HG03457 (cell line): ENCODE measurements around the gene NDUFV3.
"Not testable (repeated sequence)": the region's sequence is repeated elsewhere in the genome, so short reads cannot be mapped to it uniquely, and the experiment has no call there.

Experiments
- ATAC-seq: cut with Tn5 transposase; IDR thresholded peaks from one replicate; pipeline ENCODE4 v1.9.1; 2021; ENCODE audit warnings: moderate number of reproducible peaks; ENCODE audit not compliant: unreplicated experiment

Gene NDUFV3

DNA sequence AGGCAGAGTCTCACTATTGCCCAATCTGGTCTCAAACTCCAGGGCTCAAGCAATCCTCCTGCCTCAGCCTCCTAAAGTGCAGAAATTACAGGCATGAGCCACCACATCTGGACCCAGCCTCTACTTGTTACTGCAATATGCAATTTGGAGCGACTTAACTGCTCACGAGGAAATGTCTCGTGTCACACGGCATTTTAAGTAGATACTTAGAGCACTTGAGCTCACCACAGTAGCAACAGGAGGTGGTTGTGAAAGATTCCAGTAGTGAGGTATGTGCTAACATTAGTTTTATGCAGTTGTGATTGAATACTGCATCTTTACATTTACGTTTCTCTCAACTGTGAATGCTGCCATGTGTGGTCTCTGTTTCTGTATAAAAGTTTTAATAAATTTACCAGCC is 5.8 kb upstream of the NDUFV3 start:
- ATAC-seq: no peak

DNA sequence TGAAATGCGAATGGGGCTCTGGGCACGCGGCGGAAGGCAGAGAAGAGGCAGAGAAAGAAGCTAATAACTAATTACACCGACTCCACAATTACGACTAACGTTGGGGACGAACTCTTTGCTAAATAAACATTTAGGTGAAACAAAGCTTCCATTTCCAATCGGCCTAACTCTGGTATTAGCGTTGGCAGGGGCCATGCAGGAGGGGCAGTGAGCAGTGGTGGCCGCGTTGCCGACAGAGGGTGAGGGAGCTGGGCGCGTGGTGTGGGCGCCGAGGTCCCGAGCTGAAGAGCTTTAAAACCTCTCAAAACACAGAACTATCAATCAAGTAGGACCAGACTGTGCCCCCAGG is 553 bp upstream of the NDUFV3 start:
- ATAC-seq: no peak

DNA sequence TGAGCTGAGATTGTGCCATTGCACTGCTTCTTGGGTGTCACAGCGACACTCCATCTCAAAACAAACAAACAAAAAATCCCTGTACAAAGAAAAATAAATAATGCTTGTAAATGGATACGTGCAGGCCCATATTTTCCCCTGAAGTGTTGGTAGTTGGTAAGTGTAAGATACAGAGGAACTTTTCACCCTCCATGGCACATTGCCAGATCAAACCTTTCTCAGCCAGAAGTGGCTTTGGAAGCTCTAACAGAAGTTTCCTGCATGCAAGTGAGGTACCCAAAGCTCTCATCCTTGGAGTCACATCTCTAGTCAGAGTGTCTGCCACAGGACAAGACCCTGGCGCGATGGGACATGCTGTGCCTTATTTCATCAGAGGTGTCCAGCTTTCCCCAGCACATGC is 7.3 kb downstream of the NDUFV3 start:
- ATAC-seq: no peak

DNA sequence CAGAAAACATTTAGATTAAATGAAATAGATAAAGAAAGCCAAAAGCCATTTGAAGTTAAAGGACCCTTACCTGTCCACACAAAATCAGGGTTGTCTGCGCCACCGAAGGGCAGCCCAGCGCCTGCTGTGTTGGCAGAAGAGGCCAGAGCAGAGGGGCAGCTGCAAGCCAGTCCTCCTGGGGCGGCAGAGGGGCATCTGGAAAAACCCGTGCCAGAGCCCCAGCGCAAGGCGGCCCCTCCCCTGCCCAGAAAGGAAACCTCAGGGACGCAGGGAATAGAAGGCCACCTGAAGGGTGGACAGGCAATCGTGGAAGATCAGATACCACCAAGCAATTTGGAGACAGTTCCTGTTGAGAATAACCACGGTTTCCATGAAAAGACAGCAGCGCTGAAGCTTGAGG is 10.7 kb downstream of the NDUFV3 start:
- no peak for ATAC-seq

DNA sequence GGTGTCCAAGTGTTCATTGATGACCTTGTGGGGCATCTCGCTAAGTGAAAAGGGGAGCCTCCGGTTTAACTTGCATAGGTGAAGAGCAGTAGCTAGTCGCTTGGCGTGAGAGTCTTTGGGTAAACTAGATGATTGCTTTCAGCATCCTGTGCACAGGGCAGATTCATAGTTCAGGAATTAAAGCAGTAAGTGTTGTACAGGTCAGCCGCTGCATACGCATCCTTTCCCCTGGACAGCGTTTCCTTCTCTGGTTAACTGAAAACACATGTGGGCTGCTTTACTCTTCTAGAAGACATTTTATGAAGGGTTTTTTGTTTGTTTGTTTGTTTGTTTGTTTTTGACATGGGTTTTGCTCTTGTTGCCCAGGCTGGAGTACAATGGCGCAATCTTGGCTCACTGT is 12.1 kb downstream of the NDUFV3 start:
- ATAC-seq: no peak

DNA sequence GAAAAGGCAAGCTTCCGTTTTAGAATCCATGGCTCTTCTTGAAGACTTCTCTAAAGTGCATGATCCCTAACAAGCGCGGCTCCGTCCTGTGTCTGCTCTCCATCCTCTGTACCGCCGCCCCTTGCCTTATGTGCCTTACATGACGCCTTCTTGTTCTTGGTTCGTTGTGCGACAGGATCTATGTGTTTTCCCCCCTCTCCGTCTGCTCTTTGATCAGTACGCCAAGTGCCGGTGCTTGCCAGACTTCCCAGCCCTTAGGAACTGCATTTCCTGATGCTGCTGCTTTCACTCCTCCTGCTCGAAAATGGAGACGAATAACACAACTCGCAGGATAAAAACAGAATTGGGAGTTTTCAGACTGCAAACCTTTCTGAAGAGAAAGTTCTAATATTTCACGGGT is 13.1 kb downstream of the NDUFV3 start:
- no peak for ATAC-seq

DNA sequence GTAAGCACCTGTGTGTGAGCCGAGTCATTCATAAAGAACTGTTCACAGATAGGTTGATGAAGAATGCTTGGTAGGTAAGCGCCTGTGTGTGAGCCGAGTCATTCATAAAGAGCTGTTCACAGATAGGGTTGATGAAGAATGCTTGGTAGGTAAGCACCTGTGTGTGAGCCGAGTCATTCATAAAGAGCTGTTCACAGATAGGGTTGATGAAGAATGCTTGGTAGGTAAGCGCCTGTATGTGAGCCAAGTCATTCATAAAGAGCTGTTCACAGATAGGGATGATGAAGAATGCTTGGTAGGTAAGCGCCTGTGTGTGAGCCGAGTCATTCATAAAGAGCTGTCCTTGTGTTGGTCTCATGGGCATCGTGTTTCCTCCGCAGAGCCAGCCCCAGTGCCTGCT is 15.4 kb downstream of the NDUFV3 start:
- ATAC-seq: not testable (repeated sequence)

DNA sequence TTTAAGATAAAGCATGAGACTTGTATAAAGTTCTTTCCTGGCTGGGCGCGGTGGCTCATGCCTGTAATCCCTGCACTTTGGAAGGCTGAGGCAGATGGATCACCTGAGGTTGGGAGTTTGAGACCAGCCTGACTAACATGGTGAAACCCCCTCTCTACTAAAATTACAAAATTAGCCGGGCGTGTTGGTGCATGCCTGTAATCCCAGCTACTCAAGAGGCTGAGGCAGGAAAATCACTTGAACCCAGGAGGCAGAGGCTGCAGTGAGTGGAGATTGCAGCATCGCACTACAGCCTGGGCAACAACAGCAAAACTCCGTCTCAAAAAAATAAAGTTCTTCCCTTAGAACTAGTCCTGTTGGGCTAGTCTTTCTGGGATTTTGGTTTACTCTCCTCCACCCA is 18.8 kb downstream of the NDUFV3 start:
- ATAC-seq: not testable (repeated sequence)

DNA sequence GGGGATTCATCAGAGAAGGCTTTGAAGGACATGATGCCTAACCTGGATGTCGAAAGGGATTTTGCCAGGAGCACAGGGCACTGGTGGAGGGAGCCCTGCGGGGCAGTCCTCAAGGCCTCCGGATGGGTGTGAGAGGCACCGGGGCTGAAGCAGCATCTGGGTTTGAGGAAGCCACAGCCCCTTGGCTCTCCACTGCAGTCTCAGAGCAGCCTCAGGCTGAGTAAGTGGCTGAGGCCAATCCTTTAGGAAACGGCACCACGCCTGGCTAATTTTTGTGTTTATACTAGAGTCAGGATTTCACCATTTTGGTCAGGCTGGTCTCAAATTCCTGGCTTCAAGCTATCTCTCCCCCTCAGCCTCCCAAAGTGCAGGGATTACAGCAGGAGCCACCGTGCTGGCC is 20.4 kb downstream of the NDUFV3 start:
- ATAC-seq: no peak

DNA sequence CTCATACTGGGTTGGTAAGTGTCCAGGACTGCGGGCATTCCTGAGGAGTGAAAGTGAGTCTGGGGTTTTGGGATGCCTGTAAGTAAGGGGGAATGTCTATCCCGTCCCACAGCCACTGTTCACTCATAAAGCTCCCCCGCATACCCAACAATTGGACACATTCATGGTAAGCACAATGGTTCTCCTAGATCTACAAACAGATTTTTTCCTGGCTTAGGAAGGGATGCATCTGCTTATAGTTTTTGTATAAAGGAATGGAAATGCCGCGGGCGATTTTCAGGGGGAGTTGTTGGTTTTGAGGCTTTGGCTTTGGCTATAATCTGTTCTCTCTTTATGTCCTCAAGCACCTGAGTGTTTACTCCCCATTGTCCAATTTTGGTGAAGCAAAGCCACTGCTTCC is 25.2 kb downstream of the NDUFV3 start:
- no peak for ATAC-seq

DNA sequence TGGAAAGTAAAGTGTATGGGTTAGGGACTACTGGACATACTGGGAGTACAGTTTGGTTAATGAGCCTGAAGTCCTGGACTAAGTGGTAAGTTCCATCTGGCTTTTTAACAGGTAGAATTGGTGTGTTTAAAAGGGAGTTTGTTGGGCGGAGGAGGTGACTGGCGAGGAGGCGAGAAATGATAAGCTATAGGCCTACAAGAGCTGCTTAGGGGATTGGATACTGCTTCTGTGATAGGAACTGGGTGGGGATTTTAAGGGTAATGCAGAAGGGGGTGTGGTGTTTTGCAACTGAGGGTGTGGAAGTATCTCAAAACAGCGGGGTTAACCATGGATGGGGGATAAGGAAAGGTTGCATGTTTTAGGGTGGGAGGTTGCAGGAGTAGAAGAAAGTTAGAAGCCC is 28.8 kb downstream of the NDUFV3 start:
- no peak for ATAC-seq

DNA sequence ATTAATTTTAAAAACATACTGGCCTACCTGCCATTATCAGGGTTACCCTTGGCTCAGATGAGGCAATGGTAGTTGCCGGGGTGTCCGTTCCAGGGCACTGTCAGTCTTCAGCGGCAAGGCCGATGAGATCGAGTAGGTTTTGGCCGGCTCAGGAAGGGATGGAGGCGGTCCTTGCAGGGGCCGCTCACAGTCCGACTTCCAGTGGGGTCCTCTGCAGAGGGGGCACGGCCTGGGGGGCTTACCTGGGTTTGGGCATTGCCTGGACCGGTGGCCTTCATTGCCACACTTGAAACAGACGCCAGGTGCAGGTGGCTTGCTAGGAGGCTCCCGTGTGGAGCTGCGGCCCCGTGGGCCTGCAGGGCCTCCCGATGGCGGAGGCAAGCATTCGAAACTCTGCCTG is 29.8 kb downstream of the NDUFV3 start:
- ATAC-seq: no peak

DNA sequence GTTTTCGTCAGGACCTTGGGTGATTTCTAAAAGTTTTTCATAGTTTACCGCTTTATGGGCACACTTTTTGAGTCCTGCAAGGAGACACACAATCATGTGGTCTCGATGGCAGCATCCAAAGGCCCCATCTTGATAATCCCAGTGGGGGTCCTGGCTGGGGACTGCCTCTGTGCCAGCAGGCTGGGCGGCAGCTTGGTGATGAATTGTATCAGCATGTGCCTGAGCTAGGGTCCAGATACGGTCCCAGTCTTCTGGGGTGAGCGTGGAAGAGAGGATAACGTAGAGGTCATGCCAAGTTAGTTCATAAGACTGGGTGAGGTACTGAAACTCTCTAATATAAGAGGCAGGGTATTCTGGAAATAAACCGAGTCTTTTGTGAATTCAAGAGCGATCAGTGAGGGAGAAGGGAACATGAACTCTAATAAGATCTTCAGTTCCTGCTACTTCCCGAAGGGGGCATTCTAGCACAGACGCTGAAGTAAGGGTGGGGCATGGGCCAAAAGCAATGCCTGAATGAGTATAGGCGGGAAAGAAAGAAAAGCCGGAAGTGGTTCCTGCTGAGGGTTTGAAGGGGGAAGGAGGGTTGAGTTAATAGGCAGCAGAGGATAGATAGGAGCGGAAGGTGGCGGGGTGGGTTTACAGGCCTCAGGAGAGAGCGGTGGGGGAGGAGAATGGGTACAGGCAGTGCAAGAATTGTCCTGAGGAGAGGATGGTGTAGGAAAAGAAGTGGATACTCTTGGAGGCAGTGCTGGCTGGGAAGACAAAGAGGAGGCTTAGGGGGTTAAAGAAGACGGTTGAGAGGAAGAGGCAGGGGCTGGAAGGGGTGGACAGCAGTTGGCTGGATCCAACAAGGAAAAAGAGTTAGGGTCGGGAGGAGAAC is 30.7 kb downstream of the NDUFV3 start:
- ATAC-seq: peak; percentile 71

DNA sequence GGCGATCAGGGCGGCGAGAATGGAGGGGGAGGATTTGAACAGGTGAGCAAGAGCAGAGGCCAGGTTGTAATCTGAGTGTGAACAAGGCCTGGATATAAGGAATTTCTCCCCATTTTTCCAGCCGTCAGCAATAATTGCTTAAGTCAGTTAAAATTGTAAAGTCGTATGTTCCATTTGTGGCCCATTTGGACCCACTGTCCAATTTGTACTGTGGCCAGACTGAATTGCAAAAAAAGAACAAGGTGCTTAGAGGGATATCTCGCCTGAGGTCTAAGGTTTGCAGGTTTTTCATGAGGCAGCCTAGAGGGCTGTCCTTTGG is 31.3 kb downstream of the NDUFV3 start:
- no peak for ATAC-seq

DNA sequence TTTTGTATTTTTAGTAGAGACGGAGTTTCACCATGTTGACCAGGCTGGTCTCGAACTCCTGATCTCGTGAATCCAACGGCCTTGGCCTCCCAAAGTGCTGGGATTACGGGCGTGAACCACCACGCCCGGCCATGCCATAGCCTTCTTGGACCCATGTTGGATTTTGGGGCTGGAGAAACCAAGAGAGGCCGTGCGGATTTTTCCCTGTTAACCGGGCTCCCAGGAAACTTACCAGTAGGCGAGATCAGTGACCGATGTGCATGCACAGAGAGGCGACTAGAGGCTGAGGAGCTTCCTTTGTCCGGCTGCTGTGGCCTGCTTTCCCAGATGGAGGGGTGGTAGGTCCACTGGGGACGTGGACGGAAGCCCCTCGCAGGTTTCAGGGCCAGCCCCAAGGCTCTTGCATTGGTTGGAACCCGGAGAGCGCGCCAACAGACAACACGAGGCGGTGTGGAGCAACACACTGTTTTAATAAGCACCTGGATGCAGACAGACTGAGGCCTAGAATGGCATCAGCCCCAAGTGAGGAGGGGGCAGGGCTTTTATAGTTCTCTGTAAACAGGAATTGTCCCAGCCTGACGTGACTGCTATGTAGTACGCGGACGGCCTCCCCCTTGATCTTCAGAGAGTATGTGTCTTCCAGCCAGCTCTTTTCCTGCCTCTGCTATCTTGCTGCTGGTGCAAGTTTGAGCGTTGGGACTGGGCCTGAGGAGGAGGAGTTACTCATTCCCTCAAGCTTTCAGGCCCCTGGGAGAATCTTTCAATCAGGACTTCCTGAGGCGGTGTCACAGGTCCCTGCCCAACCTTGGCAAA is 32.2 kb downstream of the NDUFV3 start, which contains the start of gene ERVH48-1:
TSS of gene ERVH48-1 (minus strand) at position 517 of the 813 bp plus-strand sequence. CDS start 6,624 bp downstream, outside the sequence.
- no peak for ATAC-seq

DNA sequence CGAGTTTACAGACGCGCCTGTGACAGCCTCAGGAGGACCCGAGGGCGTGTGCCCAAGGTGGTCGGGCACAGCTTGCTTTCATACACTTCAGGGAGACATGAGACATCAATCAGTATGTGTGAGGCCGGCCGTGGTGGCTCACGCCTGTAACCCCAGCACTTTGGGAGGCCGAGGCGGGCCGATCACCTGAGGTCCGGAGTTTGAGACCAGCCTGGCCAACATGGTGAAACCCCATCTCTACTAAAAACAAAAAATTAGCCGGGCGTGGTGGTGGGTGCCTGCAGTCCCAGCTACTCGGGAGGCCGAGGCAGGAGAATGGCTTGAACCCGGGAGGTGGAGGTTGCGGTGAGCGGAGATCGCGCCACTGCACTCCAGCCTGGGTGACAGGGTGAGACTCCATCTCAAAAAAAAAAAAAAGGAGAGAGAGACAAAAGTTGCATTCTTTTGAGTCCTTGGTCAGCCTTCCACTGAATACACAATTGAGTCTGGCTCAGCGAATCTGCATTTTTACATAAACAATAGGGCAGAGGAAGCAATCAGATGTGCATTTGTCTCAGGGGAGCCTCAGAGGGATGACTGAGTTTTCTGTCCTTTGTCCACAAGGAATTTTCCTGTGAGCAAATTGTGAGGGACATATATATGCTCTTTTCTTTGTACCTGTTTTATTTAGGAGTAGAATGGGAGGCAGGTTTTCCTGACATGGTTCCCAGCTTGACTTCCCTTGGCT is 34.5 kb downstream of the NDUFV3 start:
- not testable (repeated sequence) for ATAC-seq

DNA sequence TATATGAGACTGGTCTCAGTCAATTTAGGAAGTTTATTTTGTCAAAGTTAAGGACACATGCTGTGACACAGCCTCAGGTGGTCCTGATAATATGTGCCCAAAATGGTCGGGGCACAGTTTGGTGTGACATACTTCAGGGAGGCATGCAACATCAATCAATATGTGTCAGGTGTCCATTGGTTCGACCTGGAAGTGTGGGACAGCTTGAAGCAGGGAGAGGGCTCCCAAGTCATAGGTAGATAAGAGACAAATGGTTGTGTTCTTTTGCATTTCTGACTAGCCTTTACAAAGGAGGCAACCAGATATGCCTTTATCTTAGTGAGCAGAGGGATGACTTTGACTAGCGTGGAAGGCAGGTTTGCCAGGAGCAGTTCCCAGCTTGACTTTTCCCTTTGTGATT is 36.9 kb downstream of the NDUFV3 start:
- ATAC-seq: no peak

DNA sequence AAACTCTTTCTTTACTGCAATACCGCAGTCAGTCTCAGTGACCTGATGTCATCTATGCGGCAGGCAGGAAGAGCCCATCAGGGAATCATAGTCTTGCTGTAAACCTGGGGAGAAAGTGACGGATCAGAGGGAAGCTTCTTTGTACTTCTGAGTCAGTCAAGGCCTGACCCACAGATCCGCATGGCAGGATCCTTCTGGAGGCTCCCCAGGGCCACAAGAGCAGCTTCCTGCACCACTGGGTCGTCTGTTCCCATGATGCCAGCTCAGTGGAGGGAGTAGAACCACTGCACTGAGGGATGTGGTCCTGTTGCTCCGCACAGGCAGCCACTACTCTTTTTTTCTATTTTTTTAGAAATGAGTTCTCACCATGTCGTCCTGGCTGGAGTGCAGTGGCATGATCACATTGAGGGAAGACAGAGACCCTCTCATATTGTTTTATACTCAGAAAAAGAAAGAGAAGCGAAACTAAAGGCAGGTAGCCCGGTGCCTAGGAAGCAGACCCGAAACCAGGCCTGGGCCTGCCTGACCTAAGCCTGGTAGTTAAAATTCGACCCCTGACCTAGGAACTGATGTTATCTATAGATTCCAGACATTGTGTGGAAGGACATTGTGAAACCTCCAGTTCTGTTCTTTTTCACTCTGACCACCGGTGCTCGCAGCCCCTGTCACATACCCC is 38.6 kb downstream of the NDUFV3 start:
- no peak for ATAC-seq

DNA sequence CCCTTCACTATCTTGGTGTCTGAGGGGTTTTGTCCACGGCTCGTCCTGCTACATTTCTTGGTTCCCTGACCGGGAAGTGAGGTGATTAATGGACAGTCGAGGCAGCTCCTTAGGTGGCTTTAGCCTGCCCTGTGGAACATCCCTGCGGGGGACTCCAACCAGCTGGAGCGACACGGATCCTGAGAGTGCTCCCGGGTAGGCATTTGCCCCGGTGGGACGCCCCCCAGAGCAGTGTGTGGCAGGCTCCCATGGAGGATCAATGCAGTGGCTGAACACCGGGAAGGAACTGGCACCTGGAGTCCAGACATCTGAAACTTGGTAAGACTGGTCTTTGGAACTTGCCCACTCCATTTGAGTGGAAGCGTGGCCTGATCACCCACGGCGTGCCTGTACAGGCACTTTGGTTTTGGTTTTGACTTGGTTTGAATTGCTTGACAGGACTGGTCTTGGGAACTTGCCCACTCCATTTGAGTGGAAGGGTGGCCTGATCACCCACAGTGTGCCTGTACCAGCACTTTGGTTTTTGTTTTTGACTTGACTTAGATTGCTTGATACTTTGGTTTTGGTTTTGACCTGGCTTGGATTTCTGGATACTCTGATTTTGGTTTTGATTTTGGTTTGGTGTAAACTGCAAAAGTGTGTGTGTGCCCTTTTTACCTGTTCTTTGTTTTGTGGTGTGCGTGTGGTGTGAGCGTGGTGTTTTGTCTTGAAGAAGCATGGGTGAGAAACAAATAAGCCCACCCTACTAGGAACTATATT is 39.4 kb downstream of the NDUFV3 start:
- ATAC-seq: not testable (repeated sequence)
